Motor neuron (in vitro differentiated cells): Measurements from ENCODE around the gene FRMD1. TPM values are rescaled to one million over a fixed set of nuclear protein-coding genes. Genes with fewer than 3 reads are reported as not detected.

Experiments
- ATAC-seq, 8 experiments: fragments of 200-7000 bp; cut with Tn5 transposase; replicated peaks in 6 of 8; 2 replicates each; pipeline ENCODE4 v1.8.0; 2021; ENCODE audit warnings: mild to moderate bottlenecking in 8 of 8, moderate library complexity in 8 of 8
- H3K27ac ChIP-seq, 2 donors: fragments of 250-450 bp; sonication (Bioruptor Pico); 2 replicates each; pipeline ENCODE4 v1.9.0; 2021; ENCODE audit warnings: antibody characterized with exemption in 2 of 2, mild to moderate bottlenecking in 2 of 2, moderate library complexity in 1 of 2
- H3K4me1 ChIP-seq, 2 donors: fragments of 250-450 bp; sonication (Bioruptor Pico); replicated peaks in 1 of 2; 2 replicates each; pipeline ENCODE4 v1.6.1; 2021; ENCODE audit warnings: antibody characterized with exemption in 2 of 2, mild to moderate bottlenecking in 2 of 2, moderate library complexity in 1 of 2
- H3K4me3 ChIP-seq, 5 donors: fragments of 250-450 bp; sonication (Bioruptor Pico); 2 replicates each; pipeline ENCODE4 v1.9.0; 2021; ENCODE audit warnings: antibody characterized with exemption in 5 of 5, mild to moderate bottlenecking in 5 of 5, moderate library complexity in 4 of 5
- WGBS, 10 experiments: fragments of 450-650 bp; shearing (Covaris generic); methylation state at CpG; one replicate each; pipeline ENCODE4 v1.0.0; 2022; 5-methylcytosine and 5-hydroxymethylcytosine counted together
- in situ Hi-C, 9 experiments: fragments of 400-800 bp; cut with MboI; loops; one replicate each; pipeline ENCODE4 v1.15.0; 2021; ENCODE audit warnings: low sequenced_read_pairs in 9 of 9, low pct_unique_long_range_greater_than_20kb in 2 of 9; ENCODE audit not compliant: unreplicated experiment in 9 of 9
- total RNA-seq, 8 experiments: library from RNA; unstranded; fragments of 300-600 nt; gene quantifications; 2 replicates each; pipeline versions ENCODE4 v1.2.3 to v1.2.4, GENCODE V29; 2022

The FRMD1 gene
- total RNA-seq, 8 experiments from 2014 or later: 0.11 to 1.0 (median 0.18) TPM; not detected in 1

DNA sequence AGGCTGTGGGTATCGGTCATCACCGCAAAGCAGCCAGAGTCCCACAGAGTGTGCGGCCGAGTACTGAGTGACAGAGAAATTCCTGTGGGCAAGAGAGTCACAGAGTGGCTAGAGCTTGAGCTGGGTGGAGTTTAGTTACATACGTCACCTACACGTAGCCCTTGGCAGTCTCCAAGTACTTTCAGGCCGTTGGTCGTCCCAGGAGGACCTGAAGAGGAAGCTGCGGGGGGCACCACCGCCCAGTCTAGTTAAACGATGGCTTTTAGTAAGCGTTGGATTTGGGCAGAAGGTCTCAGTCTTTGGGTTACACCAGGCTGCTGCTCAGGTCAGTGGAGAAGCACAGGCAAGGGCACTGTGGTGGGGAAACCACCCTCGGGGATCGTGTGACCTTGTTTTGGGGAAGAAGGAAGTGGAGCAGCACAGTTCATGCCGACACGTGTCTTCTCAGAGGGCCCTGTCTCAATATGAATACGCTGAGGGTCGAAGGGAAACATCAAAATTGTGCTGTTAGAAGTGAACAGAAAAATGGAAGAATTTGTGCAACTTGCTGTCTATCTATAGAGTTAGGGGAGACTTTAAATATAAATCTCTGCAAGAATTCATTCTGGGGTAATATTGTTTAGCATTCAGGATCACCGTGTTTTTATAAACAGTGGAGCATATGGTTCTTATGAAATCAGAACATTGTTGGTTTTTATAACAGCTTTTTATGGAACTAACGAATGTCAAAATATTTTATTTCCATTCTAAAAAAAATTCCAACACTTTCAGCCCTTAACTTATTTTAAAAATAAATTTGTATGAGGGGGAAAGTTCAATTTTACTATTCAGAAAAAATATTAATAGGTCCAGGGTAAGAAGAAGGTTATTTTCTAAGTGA, 52.9 kb downstream of the FRMD1 start:
- ATAC-seq: no peak
- Histone ChIP-seq H3K27ac (no peak overlapping the region), H3K4me1 (peaks cover 4 to 8% of the 10 kb centered on the region in 2 donors), H3K4me3 (no peak overlapping the region)
- in situ Hi-C loops: no loop called here
- 62 to 100% (median 77%) methylated on average over 1 to 19 of the region's 20 CpGs for WGBS, 10 experiments

DNA sequence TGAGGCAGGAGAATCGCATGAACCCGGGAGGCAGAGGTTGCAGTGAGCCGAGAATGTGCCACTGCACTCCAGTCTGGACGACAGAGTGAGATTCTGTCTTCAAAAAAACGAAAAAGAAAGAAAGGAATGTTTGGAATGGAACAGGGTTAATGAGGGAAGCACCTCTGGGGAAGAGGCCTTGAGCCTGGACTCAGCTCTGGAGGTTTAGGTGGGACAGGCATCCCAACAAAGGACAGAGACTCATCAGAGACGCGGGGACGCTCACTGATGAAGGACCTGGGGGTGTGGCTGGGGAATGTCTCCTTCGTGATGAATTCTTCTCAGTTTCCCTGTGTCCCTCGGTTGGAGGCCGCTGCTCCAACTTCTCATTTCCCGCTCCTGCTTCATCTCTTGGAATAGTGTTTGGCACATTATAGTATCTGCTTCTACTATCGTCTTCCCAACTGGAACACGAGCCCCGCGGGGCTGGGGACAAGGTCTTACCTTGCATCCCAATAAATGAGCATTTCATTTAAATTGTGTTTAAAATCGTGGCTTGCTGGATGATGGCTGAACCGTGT, 54.0 kb downstream of the FRMD1 start:
- whole genome bisulfite sequencing, 10 experiments: 0 to 100% (median 90%) methylated on average over 1 to 10 of the region's 18 CpGs; no CpG with 5 or more reads in 2 of the 10 experiments
- Histone ChIP-seq H3K4me3 (no peak overlapping the region), H3K27ac (no peak overlapping the region), H3K4me1 (peaks cover 0 to 3% of the 10 kb centered on the region in 2 donors)
- no peak for ATAC-seq
- in situ Hi-C loops: no loop called here

DNA sequence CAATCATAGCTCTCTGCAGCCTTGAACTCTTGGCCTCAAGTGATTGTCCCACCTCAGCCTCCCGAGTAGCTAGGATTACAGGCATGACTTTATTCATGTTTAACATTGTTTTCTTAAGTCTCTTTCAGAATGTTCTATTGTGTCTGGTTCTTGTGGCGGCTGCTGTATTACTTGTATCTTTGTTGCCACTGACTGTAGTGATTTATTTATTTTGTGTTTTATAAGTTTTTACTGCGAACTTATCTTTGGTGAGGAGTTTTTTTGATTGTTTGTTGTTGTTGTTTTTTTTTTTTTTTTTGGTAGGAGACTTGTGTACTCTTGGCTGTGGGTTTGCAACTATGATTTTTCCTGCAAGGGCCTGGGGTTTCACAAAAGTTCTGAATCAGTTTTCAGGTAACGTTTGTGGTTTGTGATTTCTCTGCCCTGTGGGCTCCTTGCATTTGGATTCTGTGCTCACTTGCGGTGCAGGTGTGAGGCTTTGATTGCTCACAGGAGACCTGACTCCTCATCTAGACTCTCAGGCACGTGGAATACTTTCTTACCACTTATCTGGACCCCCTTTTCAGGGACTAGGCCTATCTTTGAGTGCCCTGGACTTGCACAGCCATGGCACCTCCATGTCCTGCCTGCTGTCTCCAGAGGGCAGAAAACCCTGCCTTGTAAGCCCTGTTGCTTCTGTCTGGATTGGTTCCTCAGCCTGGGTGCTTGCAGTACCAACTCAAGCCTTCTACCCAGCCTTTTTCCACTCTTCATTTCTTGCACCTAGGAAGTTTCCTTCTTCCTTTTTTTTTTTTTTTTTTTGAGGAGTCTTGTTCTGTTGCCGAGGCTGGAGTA, 56.3 kb downstream of the FRMD1 start:
- Histone ChIP-seq H3K4me3 (no peak overlapping the region), H3K27ac (no peak overlapping the region), H3K4me1 (peaks cover 0 to 3% of the 10 kb centered on the region in 2 donors)
- ATAC-seq: no peak
- 51 to 100% (median 74%) methylated on average over 2 to 7 of the region's 7 CpGs for WGBS, 10 experiments
- in situ Hi-C loops: no loop called here

DNA sequence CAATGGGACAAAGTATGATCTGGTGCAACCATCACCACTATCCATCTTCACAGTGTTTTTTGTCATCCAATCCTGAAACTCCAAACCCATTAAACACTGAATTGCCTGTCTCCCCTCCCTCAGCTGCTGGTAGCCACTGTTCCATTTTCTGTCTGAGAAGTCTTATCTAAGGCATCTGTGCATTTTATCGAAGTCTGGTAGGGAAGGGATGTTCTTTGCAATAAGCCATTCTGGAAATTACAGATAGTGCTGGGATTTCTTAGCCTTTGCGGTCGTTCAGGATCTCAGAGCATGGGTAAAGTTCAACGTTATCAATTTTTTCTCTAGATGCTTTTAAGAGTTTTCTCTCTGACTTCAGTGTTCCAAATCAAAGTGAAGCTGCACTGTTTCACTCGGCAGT, 57.4 kb downstream of the FRMD1 start:
- WGBS, 10 experiments: 48 to 100% (median 83%) methylated on average over 3 to 5 of the region's 5 CpGs
- Histone ChIP-seq H3K4me1 (peaks cover 0 to 3% of the 10 kb centered on the region in 2 donors), H3K27ac (no peak overlapping the region), H3K4me3 (no peak overlapping the region)
- in situ Hi-C loops: no loop called here
- ATAC-seq: no peak

DNA sequence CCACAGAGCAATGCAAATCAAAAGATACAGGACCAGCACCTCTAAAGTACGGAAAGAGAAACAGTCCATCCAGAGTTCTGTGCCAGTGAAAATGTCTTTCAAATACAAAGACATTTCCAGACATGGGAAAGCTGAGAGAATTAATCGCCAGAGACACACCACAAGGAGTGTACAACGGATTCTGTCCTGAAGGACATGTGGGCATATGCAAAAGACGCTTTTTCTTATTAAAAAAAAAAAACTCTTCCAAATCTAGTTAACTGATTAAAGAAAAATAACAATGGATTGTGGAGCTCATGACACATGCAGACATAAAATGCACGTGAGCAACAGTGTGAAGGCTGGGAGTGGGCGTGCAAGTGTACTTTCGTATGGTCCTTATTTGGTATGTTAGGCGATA, 58.8 kb downstream of the FRMD1 start:
- WGBS, 10 experiments: 48 to 93% (median 77%) methylated on average over 3 to 8 of the region's 8 CpGs; no CpG with 5 or more reads in 2 of the 10 experiments
- Histone ChIP-seq H3K27ac (no peak overlapping the region), H3K4me1 (peaks cover 0 to 3% of the 10 kb centered on the region in 2 donors), H3K4me3 (no peak overlapping the region)
- in situ Hi-C loops: no loop called here
- ATAC-seq: no peak

DNA sequence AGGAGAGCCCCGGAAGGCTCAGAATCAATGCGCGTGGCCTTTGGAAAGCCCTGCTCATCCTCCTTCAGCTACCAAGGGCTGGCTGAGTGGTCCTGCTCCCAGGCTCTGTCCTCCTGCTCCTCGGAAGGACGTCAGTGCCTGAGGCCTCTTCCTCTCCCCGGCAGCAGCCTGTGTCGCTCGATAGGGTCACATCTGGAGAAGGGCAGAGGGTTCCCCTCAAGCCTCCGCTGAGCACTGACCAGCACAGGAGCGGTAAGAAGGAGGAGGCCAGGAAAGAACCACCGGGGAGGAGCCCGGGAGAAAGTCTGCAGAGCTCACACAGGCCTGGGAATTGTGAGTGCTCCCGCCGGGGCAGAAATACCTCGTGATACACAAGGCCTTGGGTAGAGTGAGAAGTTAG, 60.3 kb downstream of the FRMD1 start:
- in situ Hi-C loops: no loop called here
- Histone ChIP-seq H3K4me1 (no peaks in the 10 kb centered on the region), H3K4me3 (no peak overlapping the region), H3K27ac (no peak overlapping the region)
- 60 to 100% (median 89%) methylated on average over 1 to 7 of the region's 15 CpGs; no CpG with 5 or more reads in 3 of the 10 experiments for WGBS, 10 experiments
- no peak for ATAC-seq

DNA sequence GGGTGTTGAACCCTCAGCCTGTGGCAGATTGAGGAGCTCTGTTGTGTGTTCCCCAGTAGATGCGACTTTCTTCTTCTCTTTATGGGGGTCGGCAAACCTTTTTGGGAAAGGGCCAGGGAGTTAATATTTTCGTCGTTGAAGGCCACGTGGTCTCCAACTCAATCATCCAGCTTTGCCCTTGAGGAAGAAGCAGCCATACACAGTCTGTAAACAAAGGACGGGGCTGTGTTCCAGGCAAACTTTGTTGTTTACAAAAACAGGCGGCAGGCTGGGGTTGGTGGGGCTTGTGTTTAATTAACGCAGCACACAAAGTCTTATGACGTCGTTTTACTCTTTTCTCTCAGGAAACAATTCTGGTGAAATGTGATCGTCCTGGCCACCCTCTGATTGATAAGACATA, 61.4 kb downstream of the FRMD1 start:
- no peaks in the 10 kb centered on the region for H3K4me1 ChIP-seq
- WGBS, 10 experiments: 0 to 88% (median 73%) methylated on average over 1 to 11 of the region's 11 CpGs; no CpG with 5 or more reads in 1 of the 10 experiments
- no peak for ATAC-seq
- no peak overlapping the region for H3K4me3 ChIP-seq
- H3K27ac ChIP-seq: no peak overlapping the region
- in situ Hi-C loops: no loop called here

DNA sequence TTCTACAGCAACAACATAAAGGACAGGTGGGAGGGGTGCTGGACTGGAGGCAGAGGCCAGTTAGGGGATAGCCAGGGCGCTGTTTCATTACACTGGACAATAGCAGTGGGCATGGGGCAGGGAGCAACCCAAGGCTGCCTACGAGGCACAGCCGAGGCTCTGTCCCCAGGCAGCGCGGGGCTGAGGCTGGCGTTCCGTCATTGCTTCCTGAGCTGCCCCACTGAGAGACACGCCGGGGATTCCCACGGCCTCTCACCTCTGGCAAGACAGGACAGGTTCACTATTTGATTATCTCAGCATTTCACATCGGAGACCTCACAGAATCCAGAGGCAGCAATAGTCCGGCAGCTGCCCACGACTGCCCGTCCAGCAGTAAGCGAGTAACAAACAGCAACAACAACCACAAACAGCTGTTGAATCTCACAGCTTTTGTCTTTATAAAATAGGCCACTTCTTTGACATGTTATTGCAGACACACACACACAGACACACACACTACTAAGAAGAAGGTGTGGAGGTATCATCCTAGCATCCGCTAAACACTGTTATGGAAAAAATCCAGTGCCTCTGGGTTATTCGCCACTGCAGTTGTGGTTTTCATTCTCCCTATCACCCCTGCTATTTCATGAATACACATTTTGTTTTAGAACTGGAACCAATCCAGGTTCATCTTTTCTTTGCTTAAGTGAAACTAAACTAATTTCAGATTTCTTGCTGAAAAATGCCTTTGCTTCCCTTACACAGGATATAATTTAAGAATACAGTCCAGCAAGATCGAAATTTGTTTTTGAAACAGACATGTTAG, 62.1 kb downstream of the FRMD1 start:
- no peak overlapping the region for H3K4me3 ChIP-seq
- no peak overlapping the region for H3K27ac ChIP-seq
- peak in 4 of 8 experiments; percentile 60 to 71 (median 67) for ATAC-seq
- H3K4me1 ChIP-seq: no peaks in the 10 kb centered on the region
- in situ Hi-C loops: no loop called here
- 30 to 100% (median 75%) methylated on average over 1 to 11 of the region's 18 CpGs; no CpG with 5 or more reads in 2 of the 10 experiments for WGBS, 10 experiments

DNA sequence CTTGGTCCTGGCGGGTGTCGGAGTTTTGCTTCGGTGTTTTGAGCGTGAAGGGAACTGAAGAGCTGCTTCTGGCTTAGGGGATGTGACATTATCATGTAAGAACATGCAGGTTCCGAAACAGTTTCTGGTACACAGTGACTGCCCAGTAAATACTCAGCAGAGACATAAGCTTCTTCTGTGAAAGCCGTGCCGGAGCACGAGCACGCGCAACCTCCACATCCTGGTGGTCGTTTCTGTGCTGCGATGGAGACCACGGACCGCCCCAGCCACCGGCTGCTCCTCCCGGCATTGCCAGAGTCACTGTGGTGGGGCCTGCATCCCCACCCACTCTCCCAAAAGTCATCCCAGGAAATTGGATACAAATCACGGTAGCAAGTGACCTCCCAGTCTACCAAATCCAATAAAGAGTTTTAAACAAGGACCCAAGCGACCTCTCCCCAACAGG, 62.8 kb downstream of the FRMD1 start:
- Histone ChIP-seq H3K27ac (no peak overlapping the region), H3K4me3 (no peak overlapping the region), H3K4me1 (no peaks in the 10 kb centered on the region)
- in situ Hi-C loops: no loop called here
- 20 to 91% (median 80%) methylated on average over 1 to 12 of the region's 18 CpGs; no CpG with 5 or more reads in 3 of the 10 experiments for WGBS, 10 experiments
- ATAC-seq: no peak

DNA sequence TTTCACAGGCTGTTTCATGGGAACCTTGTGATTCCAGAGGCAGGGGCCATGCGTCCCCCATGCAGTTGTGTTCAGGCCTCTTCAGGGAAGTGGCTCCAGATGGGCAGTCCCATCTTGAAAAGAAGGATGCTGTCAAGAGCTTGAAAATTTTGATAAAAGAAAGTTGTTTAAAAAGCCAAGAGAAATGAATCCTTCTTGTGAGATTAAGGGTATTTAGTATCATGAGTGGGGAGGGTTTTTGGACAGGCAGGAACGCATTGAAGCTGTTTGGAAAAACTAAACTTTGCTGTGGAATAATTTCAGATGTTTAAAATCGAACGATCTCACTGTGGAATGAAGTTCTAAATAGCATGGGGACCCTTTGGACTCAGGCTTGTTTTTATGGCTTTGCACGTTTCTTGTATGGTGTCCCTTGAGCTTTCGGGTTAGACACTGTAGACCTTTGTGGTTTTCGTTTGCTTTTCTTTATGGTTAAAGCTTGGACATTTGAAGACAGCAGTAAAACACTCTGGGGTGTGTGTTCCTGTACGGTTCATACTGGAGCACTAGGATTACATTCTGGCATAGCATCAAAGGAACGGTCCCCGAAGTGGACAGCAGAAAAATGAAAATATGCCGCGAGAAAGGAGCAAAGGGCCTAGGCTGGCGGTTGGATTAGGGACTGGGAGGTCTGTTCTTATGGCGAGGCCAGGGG, 63.4 kb downstream of the FRMD1 start:
- ATAC-seq: no peak

DNA sequence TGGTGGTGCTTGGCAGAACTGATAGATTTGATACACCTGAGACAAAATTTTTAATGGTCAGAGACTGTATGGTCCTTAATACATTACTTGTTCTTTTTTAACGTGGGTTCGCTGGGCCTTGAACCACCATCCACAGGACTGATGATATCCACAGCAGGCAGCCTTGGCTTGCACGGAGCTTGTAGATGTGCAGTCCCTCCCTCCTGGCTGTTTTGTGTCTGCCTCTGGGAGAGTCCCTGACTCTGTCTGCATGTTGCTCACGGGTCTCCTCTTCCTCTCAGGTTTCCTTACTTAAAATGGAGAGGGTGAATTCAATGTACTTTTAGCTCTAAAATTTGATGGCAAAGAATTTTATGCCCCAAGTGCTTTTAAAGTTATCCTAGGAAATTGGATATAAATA, 64.0 kb downstream of the FRMD1 start:
- 20 to 100% (median 79%) methylated on average over 1 to 4 of the region's 4 CpGs; no CpG with 5 or more reads in 3 of the 10 experiments for WGBS, 10 experiments
- H3K4me3 ChIP-seq: no peak overlapping the region
- H3K27ac ChIP-seq: no peak overlapping the region
- in situ Hi-C loops: no loop called here
- H3K4me1 ChIP-seq: no peaks in the 10 kb centered on the region
- ATAC-seq: no peak

More for the DNA sequence above, 63.4 kb downstream of the FRMD1 start:
- in situ Hi-C loops: no loop called here
- 48 to 100% (median 83%) methylated on average over 1 to 13 of the region's 14 CpGs for WGBS, 10 experiments
- Histone ChIP-seq H3K27ac (no peak overlapping the region), H3K4me3 (no peak overlapping the region), H3K4me1 (no peaks in the 10 kb centered on the region)

DNA sequence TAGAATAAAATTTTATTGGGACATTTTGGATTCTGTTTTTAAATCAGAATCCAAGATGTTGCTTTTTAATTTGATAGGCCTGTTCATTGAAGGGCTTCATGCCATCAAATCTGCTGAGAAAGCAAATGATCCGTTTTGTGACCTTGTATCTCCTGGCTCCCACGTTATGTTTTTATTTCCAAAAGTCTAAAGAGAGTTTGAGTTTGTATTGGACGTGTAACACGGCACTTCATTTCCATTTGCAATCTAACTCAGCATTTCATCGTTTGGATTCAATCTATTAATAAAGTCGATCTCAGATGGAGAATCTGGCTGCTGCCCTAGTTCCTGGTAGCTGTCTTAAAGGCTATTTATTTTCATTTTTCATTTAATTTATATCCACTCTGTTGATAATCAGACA, 64.6 kb downstream of the FRMD1 start:
- H3K4me1 ChIP-seq: no peaks in the 10 kb centered on the region
- 0 to 94% (median 86%) methylated on average over 2 to 6 of the region's 6 CpGs for WGBS, 10 experiments
- ATAC-seq: no peak
- no peak overlapping the region for H3K4me3 ChIP-seq
- H3K27ac ChIP-seq: no peak overlapping the region
- in situ Hi-C loops: no loop called here
